IPS-NIHi11 (cell line): ENCODE results near the gene NSMCE3.

Experiments used
- DNase-seq: peaks from one replicate; pipeline ENCODE4 v3.0.0; 2012; ENCODE audit warnings: mixed read lengths, low spot score

Gene NSMCE3

DNA sequence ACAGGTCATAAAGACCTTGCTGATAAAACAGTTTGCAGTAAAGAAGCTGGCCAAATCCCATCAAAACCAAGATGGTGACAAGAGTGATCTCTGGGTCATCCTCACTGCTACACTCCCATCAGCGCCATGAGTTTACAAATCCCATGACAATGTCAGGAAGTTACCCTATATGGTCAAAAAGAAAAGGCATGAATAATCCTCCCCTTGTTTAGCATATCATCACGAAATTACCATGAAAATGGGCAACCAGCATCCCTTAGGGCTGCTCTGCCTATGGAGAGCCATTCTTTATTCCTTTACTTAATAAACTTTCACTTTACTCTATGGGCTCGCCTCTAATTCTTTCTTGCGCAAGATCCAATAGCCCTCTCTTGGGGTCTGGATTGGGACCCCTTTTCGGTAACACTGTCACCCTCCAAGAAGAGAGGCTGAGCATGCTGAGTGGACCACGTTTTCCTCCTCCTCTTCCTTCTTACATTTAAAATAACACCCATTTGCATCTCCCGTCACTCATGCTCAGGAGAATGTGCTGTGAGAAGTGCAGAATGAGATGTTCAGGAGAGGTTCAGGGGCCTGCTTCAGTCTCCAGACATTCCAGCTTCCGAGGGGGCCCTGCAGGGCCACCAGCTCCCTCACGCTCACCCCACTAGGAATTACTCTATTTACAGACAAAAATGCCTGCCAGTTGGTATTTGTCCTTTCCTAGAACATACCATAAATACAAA, 47.3 kb downstream of the NSMCE3 start:
- DNase-seq = no peak

DNA sequence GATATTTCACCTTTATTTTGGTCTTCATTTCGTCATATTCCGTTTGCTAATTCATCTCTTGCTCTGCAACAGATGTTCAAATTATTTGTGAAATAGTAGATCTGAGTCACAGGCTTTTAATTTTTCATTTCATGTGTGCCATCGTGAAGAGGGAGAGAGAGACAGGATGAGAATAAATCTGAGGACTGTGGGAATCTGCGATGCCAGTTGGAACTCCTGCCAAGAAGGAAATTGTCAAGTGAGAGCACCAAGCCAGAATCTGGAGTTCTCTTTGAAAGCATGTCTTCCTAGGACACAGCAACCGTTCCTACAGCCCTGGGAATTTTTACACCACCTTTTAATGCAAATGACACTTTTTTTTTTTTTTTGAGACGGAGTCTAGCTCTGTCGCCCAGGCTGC, 48.8 kb downstream of the NSMCE3 start:
- DNase-seq = no peak

DNA sequence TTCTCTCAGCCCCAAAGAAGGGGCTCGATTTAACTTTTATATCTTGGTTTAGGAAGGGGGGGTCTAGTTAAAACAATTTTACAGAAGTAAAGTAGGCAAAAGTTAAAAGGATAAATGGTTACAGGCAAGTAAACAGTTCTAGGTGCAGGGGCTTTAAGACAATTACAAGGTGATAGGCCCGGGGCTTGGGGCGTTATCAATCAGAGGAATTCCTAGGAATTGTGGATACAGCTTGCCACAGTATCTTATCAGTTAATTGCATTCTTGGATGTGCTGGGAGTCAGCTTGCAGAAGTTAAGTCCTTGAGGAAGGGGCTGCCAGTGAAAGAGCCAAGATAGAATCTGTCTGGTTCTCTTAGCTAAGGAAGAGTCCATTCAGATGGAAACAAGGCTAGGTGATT, 52.7 kb downstream of the NSMCE3 start:
- DNase-seq = no peak
